ENCODE results near the gene SCFD1.
"Not testable (repeated sequence)": the region's sequence is repeated elsewhere in the genome, so short reads cannot be mapped to it uniquely, and the experiment has no call there.

Gene SCFD1

GRCh38 chr14:30680776-30681175 is 58.7 kb downstream of the SCFD1 start:
- DNase-seq, result not testable (repeated sequence)

GRCh38 chr14:30681752-30682355 is 59.7 kb downstream of the SCFD1 start:
- DNase-seq, result no peak

- peak; percentile 20 for DNase-seq
These were observed 68.6 kb downstream of the SCFD1 start for GRCh38 chr14:30690487-30691355.

- no peak for DNase-seq
These were observed 69.8 kb downstream of the SCFD1 start for GRCh38 chr14:30691751-30692398.

GRCh38 chr14:30692669-30693068 is 70.5 kb downstream of the SCFD1 start:
- DNase-seq, result no peak

- DNase-seq, result no peak
These were observed 76.3 kb downstream of the SCFD1 start for GRCh38 chr14:30698463-30698862.

- no peak for DNase-seq
These were observed 84.6 kb downstream of the SCFD1 start for GRCh38 chr14:30706704-30707103.

- DNase-seq, result no peak
These were observed 86.0 kb downstream of the SCFD1 start for GRCh38 chr14:30708157-30708556.

GRCh38 chr14:30709201-30709600 is 87.1 kb downstream of the SCFD1 start:
- no peak for DNase-seq

GRCh38 chr14:30710876-30711275 is 88.8 kb downstream of the SCFD1 start:
- DNase-seq, result no peak

- no peak for DNase-seq
These were observed 97.0 kb downstream of the SCFD1 start for GRCh38 chr14:30719137-30719536.

GRCh38 chr14:30725763-30726162 is 103.6 kb downstream of the SCFD1 start:
- no peak for DNase-seq

GRCh38 chr14:30728471-30728870 is 106.4 kb downstream of the SCFD1 start:
- DNase-seq, result no peak

- DNase-seq, result no peak
These were observed 115.8 kb downstream of the SCFD1 start for GRCh38 chr14:30737916-30738315.

GRCh38 chr14:30738978-30739377 is 116.9 kb downstream of the SCFD1 start:
- no peak for DNase-seq

GRCh38 chr14:30748343-30748742 is 126.2 kb downstream of the SCFD1 start:
- no peak for DNase-seq

GRCh38 chr14:30751646-30752416 is 129.7 kb downstream of the SCFD1 start:
- DNase-seq, result no peak

GRCh38 chr14:30753452-30753851 is 131.3 kb downstream of the SCFD1 start:
- DNase-seq, result no peak

- no peak for DNase-seq
These were observed 132.7 kb downstream of the SCFD1 start for GRCh38 chr14:30754778-30755177.

GRCh38 chr14:30756594-30756993 is 134.5 kb downstream of the SCFD1 start:
- DNase-seq, result no peak

- DNase-seq, result no peak
These were observed 135.0 kb downstream of the SCFD1 start for GRCh38 chr14:30757082-30757481.

GRCh38 chr14:30759172-30760125 is 137.3 kb downstream of the SCFD1 start:
- DNase-seq, result no peak

All from NCI-H2029 treated with DMSO at 0.1 percent for 48 hours (cell line).